ENCODE data around the gene MAIP1. TPM values are rescaled to one million over a fixed set of nuclear protein-coding genes. Genes with fewer than 3 reads are reported as not detected.

Gene MAIP1
- total and polyA plus RNA-seq, 11 donors: 9.4 to 38.5 (median 22.8) TPM

- H3K36me3 ChIP-seq: no peaks in the 10 kb centered on the region
- TF ChIP-seq CTCF (IDR thresholded peaks at IDR 0.05) (peak; percentile 44 to 71 (median 52)), POLR2A (IDR thresholded peaks at IDR 0.05) (no peak)
- no peaks in the 10 kb centered on the region for H3K27me3 ChIP-seq
- H3K4me1 ChIP-seq: peaks cover 0 to 26% (median 10%) of the 10 kb centered on the region in 12 donors
- H3K9me3 ChIP-seq: no peaks in the 10 kb centered on the region
- peak; percentile 36 to 76 (median 60) for ATAC-seq
- no peak overlapping the region for H3K27ac ChIP-seq
- H3K4me3 ChIP-seq: no peak overlapping the region
- peak in 4 of 5 donors; percentile 47 to 67 (median 54) for DNase-seq
- intact Hi-C loops (cut with DNase I): loop anchor here in 7 of 10 donors (2.0 to 10.0 kb wide), 7 partner anchors 179 to 327 kb away; partner anchors contain the start of gene SPATS2L (in 4 of the 7)
- 68 to 73% (median 69%) methylated on average over 6 of the region's 6 CpGs for WGBS, 4 donors
Observed at GRCh38 chr2:199985625-199986207, 30.3 kb downstream of the MAIP1 start.

GRCh38 chr2:199987586-199987985 lies 32.2 kb downstream of the MAIP1 start:
- ATAC-seq: no peak
- 56 to 68% (median 57%) methylated on average over 2 of the region's 2 CpGs for WGBS, 4 donors
- Histone ChIP-seq H3K27me3 (no peaks in the 10 kb centered on the region), H3K9me3 (no peaks in the 10 kb centered on the region), H3K36me3 (no peaks in the 10 kb centered on the region), H3K4me3 (peak overlapping the region in 2 of 12 donors; percentile 4 to 30), H3K27ac (peak overlapping the region in 5 of 12 donors; percentile 4 to 70 (median 32)), H3K4me1 (peaks cover 0 to 26% (median 10%) of the 10 kb centered on the region in 12 donors)
- DNase-seq: no peak
- intact Hi-C loops (cut with DNase I): loop anchor here in 7 of 10 donors (2.0 to 10.0 kb wide), 7 partner anchors 177 to 325 kb away; partner anchors contain the start of gene SPATS2L (in 4 of the 7)
- TF ChIP-seq POLR2A (IDR thresholded peaks at IDR 0.05): no peak
- TF ChIP-seq CTCF (IDR thresholded peaks at IDR 0.05): no peak

- H3K9me3 ChIP-seq: no peaks in the 10 kb centered on the region
- peak overlapping the region in 7 of 12 donors; percentile 4 to 70 (median 35) for H3K27ac ChIP-seq
- ATAC-seq: peak in 3 of 4 donors; percentile 47 to 58 (median 51)
- peak in 1 of 5 donors; percentile 11 for DNase-seq
- WGBS, 4 donors: 35 to 47% (median 41%) methylated on average over 7 of the region's 7 CpGs
- no peaks in the 10 kb centered on the region for H3K36me3 ChIP-seq
- H3K4me1 ChIP-seq: peaks cover 0 to 26% (median 10%) of the 10 kb centered on the region in 12 donors
- TF ChIP-seq POLR2A (IDR thresholded peaks at IDR 0.05): no peak
- no peak for TF ChIP-seq CTCF (IDR thresholded peaks at IDR 0.05)
- peak overlapping the region in 5 of 12 donors; percentile 4 to 37 (median 25) for H3K4me3 ChIP-seq
- intact Hi-C loops (cut with DNase I): loop anchor here in 6 of 10 donors (5.0 to 10.0 kb wide), 6 partner anchors 177 to 324 kb away; partner anchors contain the start of gene SPATS2L (in 3 of the 6)
- H3K27me3 ChIP-seq: no peaks in the 10 kb centered on the region
Observed at GRCh38 chr2:199988151-199988550, 32.8 kb downstream of the MAIP1 start.

- DNase-seq: no peak
- no peaks in the 10 kb centered on the region for H3K9me3 ChIP-seq
- WGBS, 4 donors: 97 to 98% (median 98%) methylated on average over 5 of the region's 5 CpGs
- no peaks in the 10 kb centered on the region for H3K36me3 ChIP-seq
- TF ChIP-seq POLR2A (IDR thresholded peaks at IDR 0.05) (no peak), CTCF (IDR thresholded peaks at IDR 0.05) (no peak)
- no peaks in the 10 kb centered on the region for H3K27me3 ChIP-seq
- intact Hi-C loops (cut with DNase I): loop anchor here in 6 of 10 donors (5.0 to 10.0 kb wide), 6 partner anchors 175 to 322 kb away; partner anchors contain the start of gene SPATS2L (in 3 of the 6)
- H3K4me1 ChIP-seq: peaks cover 0 to 26% (median 10%) of the 10 kb centered on the region in 12 donors
- no peak overlapping the region for H3K4me3 ChIP-seq
- no peak for ATAC-seq
- H3K27ac ChIP-seq: no peak overlapping the region
Observed at GRCh38 chr2:199989822-199990221, 34.4 kb downstream of the MAIP1 start.
